Measurements from ENCODE around the gene AHNAK2.

The AHNAK2 gene

GRCh38 chr14:104976198-104977007, 1.8 kb downstream of the AHNAK2 start:
- H3K4me3 ChIP-seq (ENCODE audit: control insufficient read depth, low read depth, low read length) = no peak overlapping the region
- peak; percentile 76 for DNase-seq (ENCODE audit: low read depth)

GRCh38 chr14:104975481-104976197, 2.5 kb downstream of the AHNAK2 start:
- no peak for DNase-seq (ENCODE audit: low read depth)
- H3K4me3 ChIP-seq (ENCODE audit: control insufficient read depth, low read depth, low read length) = no peak overlapping the region
- no peak for TF ChIP-seq CTCF (conservative IDR thresholded peaks at IDR 0.05; ENCODE audit: control insufficient read depth, insufficient read depth, low read depth, low read length)

More at GRCh38 chr14:104976198-104977007, 1.8 kb downstream of the AHNAK2 start:
- TF ChIP-seq CTCF (conservative IDR thresholded peaks at IDR 0.05; ENCODE audit: control insufficient read depth, insufficient read depth, low read depth, low read length) = peak; percentile 77

- H3K4me3 ChIP-seq (ENCODE audit: control insufficient read depth, low read depth, low read length) = no peak overlapping the region
- TF ChIP-seq CTCF (conservative IDR thresholded peaks at IDR 0.05; ENCODE audit: control insufficient read depth, insufficient read depth, low read depth, low read length) = no peak
- DNase-seq (ENCODE audit: low read depth) = no peak
These were observed 3.3 kb downstream of the AHNAK2 start for GRCh38 chr14:104974665-104975390.

- no peak for DNase-seq (ENCODE audit: low read depth)
- no peak overlapping the region for H3K4me3 ChIP-seq (ENCODE audit: control insufficient read depth, low read depth, low read length)
- TF ChIP-seq CTCF (conservative IDR thresholded peaks at IDR 0.05; ENCODE audit: control insufficient read depth, insufficient read depth, low read depth, low read length) = no peak
These were observed 4.0 kb downstream of the AHNAK2 start for GRCh38 chr14:104974146-104974541.

- TF ChIP-seq CTCF (conservative IDR thresholded peaks at IDR 0.05; ENCODE audit: control insufficient read depth, insufficient read depth, low read depth, low read length) = no peak
- H3K4me3 ChIP-seq (ENCODE audit: control insufficient read depth, low read depth, low read length) = peak overlapping the region; percentile 16
- DNase-seq (ENCODE audit: low read depth) = peak; percentile 78
These were observed 4.6 kb downstream of the AHNAK2 start for GRCh38 chr14:104973385-104974145.

- DNase-seq (ENCODE audit: low read depth) = peak; percentile 95
- no peak overlapping the region for H3K4me3 ChIP-seq (ENCODE audit: control insufficient read depth, low read depth, low read length)
- TF ChIP-seq CTCF (conservative IDR thresholded peaks at IDR 0.05; ENCODE audit: control insufficient read depth, insufficient read depth, low read depth, low read length) = no peak
These were observed 5.1 kb downstream of the AHNAK2 start for GRCh38 chr14:104973135-104973384.

Measured in fibroblast of mammary gland (primary cell).